ENCODE results near the gene EPS8L2. TPM values are rescaled to one million over a fixed set of nuclear protein-coding genes. Genes with fewer than 3 reads are reported as not detected.
A peak's percentile ranks its signal among the peaks of the same experiment; 100 is the strongest.
"Not testable (repeated sequence)": the region's sequence is repeated elsewhere in the genome, so short reads cannot be mapped to it uniquely, and the experiment has no call there.

Gene EPS8L2
- total RNA-seq, 1 donor from 2014 or later: 7.7 TPM

- DNase-seq (ENCODE audit: missing footprints) (no peak), ATAC-seq (no peak)
- intact Hi-C loops (cut with DNase I): no loop called here
These were observed 18.3 kb upstream of the EPS8L2 start for GRCh38 chr11:687751-688150.

GRCh38 chr11:688681-689080, 17.4 kb upstream of the EPS8L2 start:
- intact Hi-C loops (cut with DNase I): no loop called here
- DNase-seq (ENCODE audit: missing footprints) (no peak), ATAC-seq (no peak)

GRCh38 chr11:689625-690024, 16.4 kb upstream of the EPS8L2 start:
- intact Hi-C loops (cut with DNase I): loop anchor here (5.0 kb wide), 1 partner anchor 72 kb away; the partner anchor contains the start of gene IRF7
- DNase-seq (ENCODE audit: missing footprints) (no peak), ATAC-seq (no peak)

GRCh38 chr11:690244-690643, 15.8 kb upstream of the EPS8L2 start:
- DNase-seq (ENCODE audit: missing footprints); ATAC-seq: not testable (repeated sequence)
- intact Hi-C loops (cut with DNase I): loop anchor here (5.0 kb wide), 1 partner anchor 73 kb away; the partner anchor contains the start of gene IRF7

GRCh38 chr11:690738-691633, 15.0 kb upstream of the EPS8L2 start:
- ATAC-seq (no peak), DNase-seq (ENCODE audit: missing footprints) (no peak)
- intact Hi-C loops (cut with DNase I): loop anchor here (5.0 kb wide), 1 partner anchor 74 kb away; the partner anchor contains the start of gene IRF7

- intact Hi-C loops (cut with DNase I): loop anchor here (5.0 kb wide), 1 partner anchor 75 kb away; the partner anchor contains the start of gene IRF7
- ATAC-seq (no peak), DNase-seq (ENCODE audit: missing footprints) (no peak)
These were observed 14.1 kb upstream of the EPS8L2 start for GRCh38 chr11:691710-692590.

- intact Hi-C loops (cut with DNase I): loop anchor here (5.0 kb wide), 1 partner anchor 76 kb away; the partner anchor contains the start of gene IRF7
- no peak for ATAC-seq
These were observed 13.1 kb upstream of the EPS8L2 start for GRCh38 chr11:692824-693414.

GRCh38 chr11:693415-693831, 12.6 kb upstream of the EPS8L2 start:
- intact Hi-C loops (cut with DNase I): loop anchor here (5.0 kb wide), 1 partner anchor 76 kb away; the partner anchor contains the start of gene IRF7
- ATAC-seq (no peak), DNase-seq (ENCODE audit: missing footprints) (no peak)

More at GRCh38 chr11:692824-693414, 13.1 kb upstream of the EPS8L2 start:
- no peak for DNase-seq (ENCODE audit: missing footprints)

- DNase-seq (ENCODE audit: missing footprints) (no peak), ATAC-seq (no peak)
- intact Hi-C loops (cut with DNase I): loop anchor here (5.0 kb wide), 1 partner anchor 77 kb away; the partner anchor contains the start of gene IRF7
These were observed 12.0 kb upstream of the EPS8L2 start for GRCh38 chr11:693887-694562.

GRCh38 chr11:694563-695287, 11.3 kb upstream of the EPS8L2 start, which contains the start of gene DEAF1:
Gene DEAF1 (minus strand): TSS chr11:695222. CDS start chr11:695047, 175 bp downstream.
- peak; percentile 99 for DNase-seq (ENCODE audit: missing footprints)
- peak; percentile 94 for ATAC-seq
- intact Hi-C loops (cut with DNase I): loop anchor here (5.0 kb wide), 1 partner anchor 77 kb away; the partner anchor contains the start of gene IRF7

- intact Hi-C loops (cut with DNase I): no loop called here
- no peak for DNase-seq (ENCODE audit: missing footprints)
- no peak for ATAC-seq
These were observed 10.8 kb upstream of the EPS8L2 start for GRCh38 chr11:695288-695537.

GRCh38 chr11:695538-696248, 10.3 kb upstream of the EPS8L2 start, which contains the start of gene TMEM80:
Gene TMEM80 (plus strand): TSS chr11:695816. CDS start chr11:695828, 12 bp downstream.
- intact Hi-C loops (cut with DNase I): no loop called here
- peak; percentile 91 for ATAC-seq
- peak; percentile 100 for DNase-seq (ENCODE audit: missing footprints)

GRCh38 chr11:696955-697491, 9.0 kb upstream of the EPS8L2 start:
- DNase-seq (ENCODE audit: missing footprints) (no peak), ATAC-seq (no peak)
- intact Hi-C loops (cut with DNase I): no loop called here

GRCh38 chr11:697811-698311, 8.2 kb upstream of the EPS8L2 start:
- no peak for ATAC-seq
- DNase-seq (ENCODE audit: missing footprints): no peak
- intact Hi-C loops (cut with DNase I): no loop called here

GRCh38 chr11:698493-699115, 7.4 kb upstream of the EPS8L2 start:
- DNase-seq (ENCODE audit: missing footprints) (no peak), ATAC-seq (no peak)
- intact Hi-C loops (cut with DNase I): no loop called here

GRCh38 chr11:699116-699508, 6.9 kb upstream of the EPS8L2 start:
- intact Hi-C loops (cut with DNase I): no loop called here
- ATAC-seq: no peak
- no peak for DNase-seq (ENCODE audit: missing footprints)
